HL-60 (cell line): ENCODE data around the gene PLEKHG1.

ENCODE experiments used
- DNase-seq, 2 experiments: peaks; one replicate each; pipeline ENCODE4 v3.0.0-alpha.2; 2010 to 2020; ENCODE audit warnings: low read depth in 1 of 2, low spot score in 1 of 2
- H3K27ac ChIP-seq: fragments of 250-450 bp; sonication (Bioruptor Pico); replicated peaks from 2 replicates; pipeline ENCODE4 v1.5.1; 2020; ENCODE audit warnings: mild to moderate bottlenecking, moderate library complexity
- H3K27me3 ChIP-seq: fragments of 250-450 bp; sonication (Bioruptor Pico); 2 replicates; pipeline ENCODE4 v1.5.1; 2021; ENCODE audit warnings: mild to moderate bottlenecking, moderate library complexity; ENCODE audit not compliant: insufficient read depth, poor library complexity, severe bottlenecking
- H3K4me3 ChIP-seq: replicated peaks from 2 replicates; pipeline ENCODE4 v1.5.1; 2011; ENCODE audit warnings: mild to moderate bottlenecking, control low read depth, low read length; ENCODE audit not compliant: insufficient read depth
- GABPA ChIP-seq: IDR thresholded peaks from 2 replicates; pipeline ENCODE4 v1.6.1; 2012; ENCODE audit warnings: low read depth
- POLR2AphosphoS5 ChIP-seq: IDR thresholded peaks from 2 replicates; pipeline ENCODE4 v1.6.1; 2012; ENCODE audit warnings: low read depth
- SPI1 ChIP-seq: IDR thresholded peaks from 2 replicates; pipeline ENCODE4 v1.6.1; 2012; ENCODE audit warnings: low read depth, mild to moderate bottlenecking, borderline replicate concordance
- TF ChIP-seq, protein P1 (sequence below): IDR thresholded peaks from 2 replicates; pipeline ENCODE4 v1.6.1; 2012; ENCODE audit warnings: low read depth; ENCODE audit not compliant: insufficient replicate concordance
- TF ChIP-seq, protein P2 (sequence below): IDR thresholded peaks from one replicate; pipeline ENCODE4 v1.5.1; 2011; ENCODE audit warnings: low read length, control low read depth, inconsistent platforms; ENCODE audit not compliant: insufficient read depth

The PLEKHG1 gene

DNA sequence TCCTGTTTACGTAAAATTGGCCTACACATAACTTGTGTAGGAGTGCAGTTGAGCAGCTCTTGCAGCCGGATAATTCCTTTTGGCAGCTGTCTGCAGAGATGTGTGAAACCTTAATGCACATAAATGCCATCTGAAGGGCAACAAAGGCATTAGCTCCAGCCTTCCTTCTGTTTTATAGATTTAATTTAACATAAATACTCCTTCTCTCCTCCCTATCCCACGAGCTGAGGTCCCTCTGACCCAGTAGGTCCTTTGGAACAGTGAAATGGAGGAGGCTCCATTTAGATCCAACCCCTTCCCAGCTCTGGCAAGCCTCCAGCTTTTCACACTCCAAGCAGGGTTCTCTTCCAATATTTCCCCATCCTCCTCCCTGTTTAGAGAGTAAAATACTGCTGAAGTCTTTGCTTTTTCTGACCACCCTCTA lies 6.5 kb downstream of the PLEKHG1 start:
- no peak for DNase-seq
- Histone ChIP-seq H3K27ac (no peak overlapping the region), H3K27me3 (peaks cover 22% of the 10 kb centered on the region), H3K4me3 (no peak overlapping the region)
- TF ChIP-seq SPI1: no peak
- TF ChIP-seq POLR2AphosphoS5: no peak
- TF ChIP-seq, protein P1, sequence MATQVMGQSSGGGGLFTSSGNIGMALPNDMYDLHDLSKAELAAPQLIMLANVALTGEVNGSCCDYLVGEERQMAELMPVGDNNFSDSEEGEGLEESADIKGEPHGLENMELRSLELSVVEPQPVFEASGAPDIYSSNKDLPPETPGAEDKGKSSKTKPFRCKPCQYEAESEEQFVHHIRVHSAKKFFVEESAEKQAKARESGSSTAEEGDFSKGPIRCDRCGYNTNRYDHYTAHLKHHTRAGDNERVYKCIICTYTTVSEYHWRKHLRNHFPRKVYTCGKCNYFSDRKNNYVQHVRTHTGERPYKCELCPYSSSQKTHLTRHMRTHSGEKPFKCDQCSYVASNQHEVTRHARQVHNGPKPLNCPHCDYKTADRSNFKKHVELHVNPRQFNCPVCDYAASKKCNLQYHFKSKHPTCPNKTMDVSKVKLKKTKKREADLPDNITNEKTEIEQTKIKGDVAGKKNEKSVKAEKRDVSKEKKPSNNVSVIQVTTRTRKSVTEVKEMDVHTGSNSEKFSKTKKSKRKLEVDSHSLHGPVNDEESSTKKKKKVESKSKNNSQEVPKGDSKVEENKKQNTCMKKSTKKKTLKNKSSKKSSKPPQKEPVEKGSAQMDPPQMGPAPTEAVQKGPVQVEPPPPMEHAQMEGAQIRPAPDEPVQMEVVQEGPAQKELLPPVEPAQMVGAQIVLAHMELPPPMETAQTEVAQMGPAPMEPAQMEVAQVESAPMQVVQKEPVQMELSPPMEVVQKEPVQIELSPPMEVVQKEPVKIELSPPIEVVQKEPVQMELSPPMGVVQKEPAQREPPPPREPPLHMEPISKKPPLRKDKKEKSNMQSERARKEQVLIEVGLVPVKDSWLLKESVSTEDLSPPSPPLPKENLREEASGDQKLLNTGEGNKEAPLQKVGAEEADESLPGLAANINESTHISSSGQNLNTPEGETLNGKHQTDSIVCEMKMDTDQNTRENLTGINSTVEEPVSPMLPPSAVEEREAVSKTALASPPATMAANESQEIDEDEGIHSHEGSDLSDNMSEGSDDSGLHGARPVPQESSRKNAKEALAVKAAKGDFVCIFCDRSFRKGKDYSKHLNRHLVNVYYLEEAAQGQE: no peak
- TF ChIP-seq, protein P2, sequence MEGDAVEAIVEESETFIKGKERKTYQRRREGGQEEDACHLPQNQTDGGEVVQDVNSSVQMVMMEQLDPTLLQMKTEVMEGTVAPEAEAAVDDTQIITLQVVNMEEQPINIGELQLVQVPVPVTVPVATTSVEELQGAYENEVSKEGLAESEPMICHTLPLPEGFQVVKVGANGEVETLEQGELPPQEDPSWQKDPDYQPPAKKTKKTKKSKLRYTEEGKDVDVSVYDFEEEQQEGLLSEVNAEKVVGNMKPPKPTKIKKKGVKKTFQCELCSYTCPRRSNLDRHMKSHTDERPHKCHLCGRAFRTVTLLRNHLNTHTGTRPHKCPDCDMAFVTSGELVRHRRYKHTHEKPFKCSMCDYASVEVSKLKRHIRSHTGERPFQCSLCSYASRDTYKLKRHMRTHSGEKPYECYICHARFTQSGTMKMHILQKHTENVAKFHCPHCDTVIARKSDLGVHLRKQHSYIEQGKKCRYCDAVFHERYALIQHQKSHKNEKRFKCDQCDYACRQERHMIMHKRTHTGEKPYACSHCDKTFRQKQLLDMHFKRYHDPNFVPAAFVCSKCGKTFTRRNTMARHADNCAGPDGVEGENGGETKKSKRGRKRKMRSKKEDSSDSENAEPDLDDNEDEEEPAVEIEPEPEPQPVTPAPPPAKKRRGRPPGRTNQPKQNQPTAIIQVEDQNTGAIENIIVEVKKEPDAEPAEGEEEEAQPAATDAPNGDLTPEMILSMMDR: no peak
- TF ChIP-seq GABPA: no peak

DNA sequence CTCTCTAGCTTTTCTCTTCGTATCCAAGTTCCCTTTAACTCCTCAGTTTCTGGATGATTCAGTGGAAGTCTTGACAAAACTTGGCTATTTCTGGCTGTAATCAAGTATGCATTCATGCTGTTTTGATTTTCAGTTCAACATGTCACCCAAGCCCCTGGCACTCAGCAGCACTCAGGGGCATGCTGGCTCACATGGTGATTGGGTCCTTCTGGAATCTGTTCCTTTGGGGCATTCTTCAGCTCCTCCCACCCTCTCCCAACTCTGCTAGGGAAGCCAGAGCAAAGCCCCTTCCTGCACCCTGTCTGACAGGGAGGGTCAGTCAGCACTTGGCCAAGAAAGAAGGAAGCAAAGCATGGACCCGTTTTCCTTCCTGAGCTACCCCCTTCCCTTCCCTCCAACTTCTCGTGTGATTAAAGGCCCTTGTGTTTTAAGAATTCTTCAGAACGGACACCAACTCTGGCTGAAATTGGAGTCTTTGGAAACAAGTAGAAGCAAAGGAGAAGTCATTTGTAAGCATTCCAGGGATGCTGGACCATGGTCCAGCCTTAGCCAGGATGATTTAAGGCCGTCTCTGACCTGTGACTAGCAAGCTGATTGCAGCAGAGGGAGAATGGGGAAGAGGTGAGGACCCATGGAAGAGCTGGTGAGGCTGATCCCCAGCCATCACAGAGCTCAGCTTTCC lies 7.1 kb downstream of the PLEKHG1 start:
- no peak for TF ChIP-seq GABPA
- TF ChIP-seq POLR2AphosphoS5: no peak
- TF ChIP-seq, protein P2: no peak
- Histone ChIP-seq H3K4me3 (no peak overlapping the region), H3K27ac (no peak overlapping the region), H3K27me3 (peaks cover 16% of the 10 kb centered on the region)
- no peak for DNase-seq

DNA sequence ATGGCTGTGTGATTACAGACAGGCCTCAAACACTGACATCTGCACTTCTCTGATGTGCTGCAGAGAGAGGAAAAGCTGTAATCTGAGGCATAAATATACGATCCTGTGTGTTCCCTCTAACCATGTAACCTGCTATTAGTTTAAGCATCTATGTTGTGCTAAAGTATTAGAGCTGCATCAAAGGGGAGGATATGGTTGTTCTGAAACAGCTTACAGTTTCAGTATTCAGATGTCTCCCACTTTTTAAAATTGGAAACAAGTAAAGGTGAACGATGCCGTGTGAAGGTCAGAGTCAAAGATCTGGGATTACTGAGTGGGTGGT lies 7.6 kb downstream of the PLEKHG1 start:
- Histone ChIP-seq H3K27me3 (peaks cover 13% of the 10 kb centered on the region), H3K27ac (no peak overlapping the region), H3K4me3 (no peak overlapping the region)
- no peak for DNase-seq
- no peak for TF ChIP-seq SPI1
- no peak for TF ChIP-seq POLR2AphosphoS5
- no peak for TF ChIP-seq GABPA
- TF ChIP-seq, protein P2: no peak
- TF ChIP-seq, protein P1: no peak

DNA sequence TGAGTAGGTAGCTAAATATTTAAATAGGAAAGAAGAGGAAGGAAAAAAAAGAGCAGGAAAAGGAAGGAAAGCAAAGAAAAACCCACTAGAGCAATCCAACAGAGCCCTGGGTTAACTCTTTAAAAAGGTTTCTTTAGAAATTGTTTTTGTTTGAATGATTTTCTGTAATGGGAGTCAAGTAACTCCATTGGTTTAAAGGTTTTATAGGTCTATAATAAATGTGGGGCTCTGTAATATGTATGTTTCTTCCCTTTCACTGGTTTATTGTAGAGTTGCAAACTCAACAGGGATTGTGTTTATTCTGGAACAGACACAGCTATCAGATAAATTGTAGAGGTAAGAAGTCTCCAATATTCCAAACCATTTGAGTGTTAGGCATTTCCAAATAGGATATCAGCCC lies 10.9 kb downstream of the PLEKHG1 start:
- H3K27me3 ChIP-seq: peaks cover 11% of the 10 kb centered on the region
- H3K27ac ChIP-seq: no peak overlapping the region
- TF ChIP-seq GABPA (no peak), POLR2AphosphoS5 (no peak), SPI1 (no peak)
- TF ChIP-seq, protein P1: no peak
- TF ChIP-seq, protein P2: no peak
- DNase-seq: no peak
- H3K4me3 ChIP-seq: no peak overlapping the region
